ENCODE measurements around the gene BEAN1. TPM values are rescaled to one million over a fixed set of nuclear protein-coding genes. Genes with fewer than 3 reads are reported as not detected.

Gene BEAN1
- total and polyA plus RNA-seq, 8 donors = 0.40 to 3.7 (median 0.55) TPM; not detected in 5

GRCh38 chr16:66438536-66438935 is 11.4 kb downstream of the BEAN1 start:
- Histone ChIP-seq H3K27me3 (peaks cover 0 to 59% (median 0%) of the 10 kb centered on the region in 3 donors), H3K27ac (no peak overlapping the region), H3K4me3 (no peak overlapping the region), H3K4me1 (no peaks in the 10 kb centered on the region), H3K36me3 (no peaks in the 10 kb centered on the region), H3K9me3 (no peaks in the 10 kb centered on the region)
- intact Hi-C loops (cut with DNase I; ENCODE audit: low total_unique reads) = no loop called here
- no peak for DNase-seq
- TF ChIP-seq EP300 (IDR thresholded peaks at IDR 0.05) = no peak
- TF ChIP-seq, protein P1, sequence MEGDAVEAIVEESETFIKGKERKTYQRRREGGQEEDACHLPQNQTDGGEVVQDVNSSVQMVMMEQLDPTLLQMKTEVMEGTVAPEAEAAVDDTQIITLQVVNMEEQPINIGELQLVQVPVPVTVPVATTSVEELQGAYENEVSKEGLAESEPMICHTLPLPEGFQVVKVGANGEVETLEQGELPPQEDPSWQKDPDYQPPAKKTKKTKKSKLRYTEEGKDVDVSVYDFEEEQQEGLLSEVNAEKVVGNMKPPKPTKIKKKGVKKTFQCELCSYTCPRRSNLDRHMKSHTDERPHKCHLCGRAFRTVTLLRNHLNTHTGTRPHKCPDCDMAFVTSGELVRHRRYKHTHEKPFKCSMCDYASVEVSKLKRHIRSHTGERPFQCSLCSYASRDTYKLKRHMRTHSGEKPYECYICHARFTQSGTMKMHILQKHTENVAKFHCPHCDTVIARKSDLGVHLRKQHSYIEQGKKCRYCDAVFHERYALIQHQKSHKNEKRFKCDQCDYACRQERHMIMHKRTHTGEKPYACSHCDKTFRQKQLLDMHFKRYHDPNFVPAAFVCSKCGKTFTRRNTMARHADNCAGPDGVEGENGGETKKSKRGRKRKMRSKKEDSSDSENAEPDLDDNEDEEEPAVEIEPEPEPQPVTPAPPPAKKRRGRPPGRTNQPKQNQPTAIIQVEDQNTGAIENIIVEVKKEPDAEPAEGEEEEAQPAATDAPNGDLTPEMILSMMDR (IDR thresholded peaks at IDR 0.05) = no peak
- no peak for TF ChIP-seq POLR2A (IDR thresholded peaks at IDR 0.05)
- no peak for TF ChIP-seq POLR2AphosphoS5 (IDR thresholded peaks at IDR 0.05)
- WGBS, 5 donors = 76 to 88% (median 77%) methylated on average over 8 of the region's 8 CpGs

- intact Hi-C loops (cut with DNase I; ENCODE audit: low total_unique reads) = no loop called here
- Histone ChIP-seq H3K27me3 (peaks cover 0 to 56% (median 0%) of the 10 kb centered on the region in 3 donors), H3K9me3 (no peaks in the 10 kb centered on the region), H3K4me3 (no peak overlapping the region), H3K4me1 (no peaks in the 10 kb centered on the region), H3K27ac (no peak overlapping the region), H3K36me3 (no peaks in the 10 kb centered on the region)
- no peak for DNase-seq
- TF ChIP-seq POLR2AphosphoS5 (IDR thresholded peaks at IDR 0.05) = no peak
- no peak for TF ChIP-seq POLR2A (IDR thresholded peaks at IDR 0.05)
- TF ChIP-seq, protein P1 (IDR thresholded peaks at IDR 0.05) = no peak
- no peak for TF ChIP-seq EP300 (IDR thresholded peaks at IDR 0.05)
- 69 to 83% (median 73%) methylated on average over 5 of the region's 5 CpGs for WGBS, 5 donors
Observed at GRCh38 chr16:66439051-66439730, 12.1 kb downstream of the BEAN1 start.

- TF ChIP-seq EP300 (IDR thresholded peaks at IDR 0.05) (no peak), POLR2A (IDR thresholded peaks at IDR 0.05) (no peak), POLR2AphosphoS5 (IDR thresholded peaks at IDR 0.05) (no peak)
- TF ChIP-seq, protein P1 (IDR thresholded peaks at IDR 0.05) = no peak
- no peaks in the 10 kb centered on the region for H3K9me3 ChIP-seq
- 82 to 86% (median 84%) methylated on average over 10 of the region's 10 CpGs for WGBS, 5 donors
- H3K27ac ChIP-seq = no peak overlapping the region
- no peaks in the 10 kb centered on the region for H3K4me1 ChIP-seq
- DNase-seq = no peak
- H3K27me3 ChIP-seq = peaks cover 0 to 58% (median 0%) of the 10 kb centered on the region in 3 donors
- intact Hi-C loops (cut with DNase I; ENCODE audit: low total_unique reads) = no loop called here
- no peaks in the 10 kb centered on the region for H3K36me3 ChIP-seq
- H3K4me3 ChIP-seq = no peak overlapping the region
Observed at GRCh38 chr16:66440271-66440802, 13.2 kb downstream of the BEAN1 start.

GRCh38 chr16:66440970-66441369 is 13.9 kb downstream of the BEAN1 start:
- Histone ChIP-seq H3K27ac (no peak overlapping the region), H3K4me1 (no peaks in the 10 kb centered on the region), H3K4me3 (no peak overlapping the region), H3K36me3 (no peaks in the 10 kb centered on the region), H3K27me3 (peaks cover 0 to 58% (median 0%) of the 10 kb centered on the region in 3 donors), H3K9me3 (no peaks in the 10 kb centered on the region)
- intact Hi-C loops (cut with DNase I; ENCODE audit: low total_unique reads) = no loop called here
- TF ChIP-seq POLR2A (IDR thresholded peaks at IDR 0.05) = no peak
- no peak for TF ChIP-seq EP300 (IDR thresholded peaks at IDR 0.05)
- TF ChIP-seq, protein P1 (IDR thresholded peaks at IDR 0.05) = no peak
- no peak for TF ChIP-seq POLR2AphosphoS5 (IDR thresholded peaks at IDR 0.05)
- no peak for DNase-seq
- 88 to 92% (median 89%) methylated on average over 11 of the region's 11 CpGs for WGBS, 5 donors
